ENCODE results near the gene KLF15.

The KLF15 gene

DNA sequence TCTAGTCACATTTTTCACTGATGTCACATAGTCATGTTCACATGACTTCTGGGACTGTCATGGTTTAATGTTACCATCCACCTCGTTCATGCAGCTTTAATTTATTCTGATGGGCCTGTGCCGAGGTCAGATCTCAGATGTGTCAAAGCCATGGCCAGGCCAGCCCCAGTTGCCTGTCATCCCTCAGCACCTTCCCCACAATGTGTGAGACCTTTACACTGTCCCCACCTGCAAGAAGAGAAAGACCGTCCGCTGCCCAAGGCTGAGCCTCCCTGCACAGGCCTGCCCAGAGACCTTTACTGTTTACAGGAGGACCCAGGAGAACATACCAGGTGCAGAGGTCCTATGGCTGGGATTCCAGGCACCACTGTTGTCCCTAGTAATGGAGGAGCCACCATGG lies 12.8 kb upstream of the KLF15 start:
- TF ChIP-seq POLR2A (IDR thresholded peaks at IDR 0.05; ENCODE audit: low read depth, low read length) = no peak
- no peak for TF ChIP-seq TAF1 (IDR thresholded peaks at IDR 0.05; ENCODE audit: borderline replicate concordance, low read depth, low read length)
- TF ChIP-seq POLR2AphosphoS5 (IDR thresholded peaks at IDR 0.05; ENCODE audit: low read depth, low read length) = no peak
- DNase-seq (ENCODE audit: insufficient read length) = no peak
- FAIRE-seq = no peak

DNA sequence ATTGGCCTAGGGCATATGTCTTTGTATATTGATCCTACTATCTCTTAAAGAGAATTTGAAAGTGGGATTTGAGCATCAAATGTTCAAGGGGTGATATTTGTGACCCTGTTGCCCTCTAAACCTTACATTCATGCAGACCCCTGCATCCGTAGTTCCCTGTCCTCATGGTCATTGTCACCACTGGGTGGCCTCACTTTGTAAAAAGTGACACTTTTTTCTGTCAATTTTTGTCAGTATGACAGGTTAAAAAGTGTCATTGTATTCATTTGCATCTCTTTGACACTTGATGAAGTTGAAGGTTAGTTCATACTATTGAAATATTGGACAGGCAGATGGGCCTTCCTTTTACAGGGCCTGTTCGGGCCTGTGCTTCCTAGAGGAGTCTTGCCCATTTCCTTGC lies 12.3 kb upstream of the KLF15 start:
- no peak for TF ChIP-seq TAF1 (IDR thresholded peaks at IDR 0.05; ENCODE audit: borderline replicate concordance, low read depth, low read length)
- no peak for TF ChIP-seq POLR2A (IDR thresholded peaks at IDR 0.05; ENCODE audit: low read depth, low read length)
- TF ChIP-seq POLR2AphosphoS5 (IDR thresholded peaks at IDR 0.05; ENCODE audit: low read depth, low read length) = no peak
- FAIRE-seq (no peak), DNase-seq (ENCODE audit: insufficient read length) (no peak)

DNA sequence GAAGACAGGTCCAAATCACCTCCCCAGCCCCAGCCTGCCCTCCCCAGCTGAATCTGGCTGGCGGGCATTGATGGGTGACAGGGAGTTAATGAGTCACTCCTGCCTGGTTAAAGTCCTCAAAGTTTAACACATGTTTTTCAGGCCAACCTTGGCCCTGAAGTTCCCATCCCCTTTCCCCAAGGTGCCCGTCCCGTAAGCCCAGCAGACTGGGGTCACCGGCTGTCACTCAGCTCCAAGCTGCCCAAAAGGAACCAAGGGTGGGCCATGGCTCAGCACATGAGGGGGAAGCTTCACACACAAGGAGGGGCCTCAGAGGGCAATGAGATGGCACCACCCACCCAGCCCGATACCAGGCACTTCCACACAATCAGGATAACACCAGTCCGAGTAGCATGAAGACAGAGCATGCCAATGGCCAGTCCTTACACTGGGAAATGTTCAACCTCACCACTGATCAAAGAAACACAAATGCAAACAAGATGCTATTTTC lies 10.2 kb upstream of the KLF15 start:
- TF ChIP-seq TAF1 (IDR thresholded peaks at IDR 0.05; ENCODE audit: borderline replicate concordance, low read depth, low read length) (no peak), POLR2A (IDR thresholded peaks at IDR 0.05; ENCODE audit: low read depth, low read length) (no peak), POLR2AphosphoS5 (IDR thresholded peaks at IDR 0.05; ENCODE audit: low read depth, low read length) (no peak)
- FAIRE-seq = no peak
- no peak for DNase-seq (ENCODE audit: insufficient read length)

DNA sequence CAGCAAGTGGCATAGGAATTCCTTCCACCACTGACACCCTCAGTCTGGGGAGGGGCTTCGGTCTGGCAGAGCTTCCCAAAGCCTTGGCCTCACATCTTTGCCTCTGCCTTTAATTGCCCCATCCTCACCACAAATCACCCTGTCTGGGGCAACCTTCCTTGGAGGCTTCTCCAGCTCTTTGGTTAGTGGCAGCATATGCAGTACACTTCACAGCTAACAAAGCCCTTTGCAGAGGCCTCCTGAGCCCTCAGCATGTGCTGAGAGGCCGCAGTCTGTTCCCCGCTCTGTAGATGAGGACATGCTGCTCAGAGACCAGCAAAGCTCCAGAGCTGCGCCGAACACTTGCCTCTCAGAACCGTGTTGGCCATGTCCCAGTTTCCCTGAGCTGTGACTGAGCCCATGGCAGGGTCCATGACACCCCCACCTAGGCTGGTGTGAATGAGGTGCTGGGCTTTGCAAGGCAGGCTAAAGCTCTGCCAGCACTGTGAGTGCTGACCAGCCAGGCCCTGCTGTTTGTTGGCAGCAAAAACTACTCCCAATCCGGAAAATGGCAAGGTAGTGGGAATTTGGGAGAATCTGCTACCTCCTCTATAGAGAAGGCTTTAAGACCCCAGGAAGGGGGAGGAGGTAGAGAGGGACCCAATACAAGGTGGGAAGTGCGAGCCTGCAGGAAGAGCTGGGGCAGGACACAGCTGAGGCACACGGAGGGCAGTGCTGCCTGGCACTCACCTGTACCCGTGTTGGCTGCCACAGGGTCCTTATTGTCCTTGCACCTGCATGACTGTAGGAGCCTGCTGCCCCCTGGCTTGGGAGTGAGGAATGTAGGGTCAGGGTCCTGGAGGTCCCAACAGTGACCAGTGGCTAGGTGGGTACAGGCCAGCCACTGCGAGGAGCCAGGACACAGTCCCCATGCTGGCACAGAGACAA lies 8.4 kb upstream of the KLF15 start:
- no peak for TF ChIP-seq POLR2A (IDR thresholded peaks at IDR 0.05; ENCODE audit: low read depth, low read length)
- no peak for TF ChIP-seq POLR2AphosphoS5 (IDR thresholded peaks at IDR 0.05; ENCODE audit: low read depth, low read length)
- no peak for TF ChIP-seq TAF1 (IDR thresholded peaks at IDR 0.05; ENCODE audit: borderline replicate concordance, low read depth, low read length)
- FAIRE-seq (no peak), DNase-seq (ENCODE audit: insufficient read length) (no peak)

DNA sequence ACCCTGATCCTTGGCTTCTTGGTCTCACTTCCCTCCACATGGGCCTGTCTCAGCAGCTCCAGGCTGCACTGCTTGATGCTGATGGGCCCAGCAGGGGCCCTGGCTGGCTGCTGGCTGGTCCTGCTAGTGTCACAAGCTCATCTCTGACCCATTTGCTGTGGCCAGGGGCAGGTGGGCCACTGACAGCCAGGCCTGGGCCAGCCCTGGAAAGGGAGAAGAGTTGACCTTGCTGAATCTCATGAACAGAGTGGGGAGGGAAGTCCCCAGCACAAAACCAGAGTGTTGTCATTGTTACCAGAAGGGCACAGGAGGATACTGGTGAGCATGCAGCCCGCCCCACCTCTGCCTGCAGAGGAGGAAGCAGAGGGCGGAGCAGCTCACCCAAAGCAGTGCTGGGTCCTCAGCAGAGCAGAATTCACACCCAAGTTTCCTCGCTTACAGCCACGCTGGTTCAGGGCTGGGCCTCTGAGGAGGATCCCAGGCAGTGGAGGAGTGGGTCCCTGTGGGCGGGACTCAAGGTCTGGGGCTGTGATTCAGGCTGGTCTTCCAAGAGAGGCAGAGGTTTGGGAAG lies 7.6 kb upstream of the KLF15 start:
- no peak for FAIRE-seq
- TF ChIP-seq POLR2AphosphoS5 (IDR thresholded peaks at IDR 0.05; ENCODE audit: low read depth, low read length) = no peak
- TF ChIP-seq POLR2A (IDR thresholded peaks at IDR 0.05; ENCODE audit: low read depth, low read length) = no peak
- no peak for TF ChIP-seq TAF1 (IDR thresholded peaks at IDR 0.05; ENCODE audit: borderline replicate concordance, low read depth, low read length)
- DNase-seq (ENCODE audit: insufficient read length) = no peak

DNA sequence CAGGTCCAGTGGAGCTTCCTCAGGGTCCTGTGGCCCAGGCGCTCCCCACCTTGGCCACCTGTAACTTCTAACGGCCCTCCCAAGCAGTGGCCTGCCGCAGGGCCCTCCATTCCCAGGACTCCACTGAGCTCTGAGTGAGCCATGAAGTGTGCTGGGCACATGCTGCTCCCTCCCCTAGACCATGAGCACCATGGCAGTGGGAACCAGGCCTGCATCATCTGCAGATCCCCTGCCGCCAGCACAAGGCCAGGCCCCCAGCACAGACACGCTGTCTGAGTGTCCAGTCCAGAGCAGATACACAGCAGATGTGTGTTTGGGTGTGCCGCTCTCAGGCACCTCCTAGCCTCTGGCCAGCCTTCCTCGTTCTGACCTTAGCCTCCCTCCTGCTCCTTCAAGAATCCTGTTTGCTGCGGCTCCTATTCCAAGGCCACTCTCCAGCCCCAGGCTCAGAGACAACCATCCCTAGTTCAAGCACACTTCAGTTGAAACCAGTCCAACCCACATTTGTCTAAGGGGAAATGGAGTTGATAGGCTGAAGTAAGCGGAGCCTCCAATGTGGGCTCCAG lies 7.0 kb upstream of the KLF15 start:
- TF ChIP-seq POLR2AphosphoS5 (IDR thresholded peaks at IDR 0.05; ENCODE audit: low read depth, low read length) = no peak
- no peak for TF ChIP-seq TAF1 (IDR thresholded peaks at IDR 0.05; ENCODE audit: borderline replicate concordance, low read depth, low read length)
- TF ChIP-seq POLR2A (IDR thresholded peaks at IDR 0.05; ENCODE audit: low read depth, low read length) = no peak
- DNase-seq (ENCODE audit: insufficient read length) (no peak), FAIRE-seq (no peak)

DNA sequence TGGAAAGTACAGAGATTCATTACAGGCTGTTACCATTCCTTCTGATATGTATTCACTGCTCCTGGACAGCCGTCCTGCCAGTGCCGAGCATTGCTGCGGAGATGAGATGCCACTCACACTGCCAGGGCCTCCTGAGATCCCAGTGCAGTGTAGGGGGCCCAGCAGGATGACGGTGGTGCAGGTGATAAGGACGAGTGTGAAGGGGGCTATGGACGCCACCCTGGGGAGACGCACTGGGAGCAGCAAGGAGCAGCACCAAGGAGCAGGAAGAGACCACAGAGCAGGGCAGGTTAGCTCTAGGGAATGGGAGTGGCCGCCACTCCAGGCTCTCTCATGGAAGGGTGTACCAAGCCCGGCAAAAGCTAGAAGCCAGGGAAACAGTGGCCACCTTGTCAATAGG lies 4.0 kb upstream of the KLF15 start:
- FAIRE-seq (no peak), DNase-seq (ENCODE audit: insufficient read length) (no peak)
- TF ChIP-seq POLR2A (IDR thresholded peaks at IDR 0.05; ENCODE audit: low read depth, low read length) (no peak), TAF1 (IDR thresholded peaks at IDR 0.05; ENCODE audit: borderline replicate concordance, low read depth, low read length) (no peak), POLR2AphosphoS5 (IDR thresholded peaks at IDR 0.05; ENCODE audit: low read depth, low read length) (no peak)

DNA sequence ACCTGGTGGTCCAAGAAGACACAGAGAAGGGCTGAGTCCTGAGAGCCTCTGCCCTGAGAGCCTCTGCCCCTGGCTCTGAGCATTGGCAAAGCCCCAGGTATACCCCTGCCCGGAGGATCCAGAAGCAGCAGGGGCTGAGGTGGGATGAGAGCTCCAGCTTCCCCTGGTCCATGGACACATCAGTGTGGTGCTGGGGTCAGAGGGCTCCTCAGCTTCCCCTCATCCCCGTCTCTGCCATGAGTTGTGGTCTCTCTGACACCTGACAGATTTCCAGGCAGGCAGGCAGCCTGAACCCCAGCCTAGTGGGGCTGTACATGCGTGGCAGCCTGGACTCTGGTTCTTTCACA lies 3.5 kb upstream of the KLF15 start:
- no peak for DNase-seq (ENCODE audit: insufficient read length)
- no peak for FAIRE-seq
- TF ChIP-seq POLR2A (IDR thresholded peaks at IDR 0.05; ENCODE audit: low read depth, low read length) (no peak), TAF1 (IDR thresholded peaks at IDR 0.05; ENCODE audit: borderline replicate concordance, low read depth, low read length) (no peak), POLR2AphosphoS5 (IDR thresholded peaks at IDR 0.05; ENCODE audit: low read depth, low read length) (no peak)

DNA sequence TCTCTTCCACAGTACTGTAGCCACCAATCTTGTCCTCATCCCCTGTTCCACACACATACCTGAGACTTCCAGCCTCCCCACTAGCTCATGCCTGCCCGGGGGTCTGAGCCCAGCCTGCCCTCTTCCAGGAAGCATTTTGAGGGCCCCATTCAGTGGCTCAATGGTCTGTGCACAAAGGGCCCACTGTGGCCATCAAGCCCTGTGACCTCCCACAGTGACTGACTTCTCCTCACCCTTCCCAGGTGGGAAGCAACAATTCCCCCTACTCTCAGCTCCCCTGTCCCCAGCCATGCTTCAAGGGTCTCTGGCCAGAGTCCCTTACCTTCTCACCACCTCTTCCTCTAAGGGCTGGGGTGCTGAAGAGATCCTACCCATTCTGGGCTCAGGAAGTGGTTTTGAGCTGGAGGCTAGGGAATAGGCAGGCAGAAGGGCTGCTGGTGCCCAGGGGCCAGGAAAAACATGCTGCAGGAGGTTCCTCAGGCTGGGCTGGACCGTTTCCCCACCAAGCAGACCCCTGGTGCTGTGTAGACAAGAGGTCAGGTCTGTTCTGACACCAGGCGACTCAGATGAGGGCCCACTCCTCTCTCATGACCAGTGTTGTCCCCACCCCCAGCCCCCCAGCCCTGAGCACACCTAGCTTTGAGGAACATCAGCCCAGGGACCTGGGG lies 3.0 kb upstream of the KLF15 start:
- TF ChIP-seq POLR2A (IDR thresholded peaks at IDR 0.05; ENCODE audit: low read depth, low read length) = no peak
- no peak for TF ChIP-seq TAF1 (IDR thresholded peaks at IDR 0.05; ENCODE audit: borderline replicate concordance, low read depth, low read length)
- TF ChIP-seq POLR2AphosphoS5 (IDR thresholded peaks at IDR 0.05; ENCODE audit: low read depth, low read length) = no peak
- no peak for DNase-seq (ENCODE audit: insufficient read length)
- FAIRE-seq = no peak

DNA sequence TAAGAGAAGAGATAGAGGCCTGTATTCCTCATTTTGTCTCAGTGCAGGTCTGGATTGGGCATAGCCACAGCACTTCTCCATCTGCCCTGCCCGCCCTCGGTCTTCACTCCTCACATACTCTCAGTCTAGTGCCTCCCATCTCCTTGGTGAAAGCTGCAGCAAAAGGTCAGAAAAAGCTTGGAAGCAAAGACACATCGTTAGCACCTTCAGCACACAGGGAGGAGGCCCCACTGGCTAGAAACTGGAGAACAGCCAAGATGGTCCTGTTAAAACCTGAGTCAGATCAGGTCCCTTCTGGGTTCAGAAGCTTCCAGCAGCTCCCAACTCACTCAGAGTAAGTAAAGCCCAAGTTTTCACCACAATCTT lies 1.6 kb upstream of the KLF15 start:
- no peak for TF ChIP-seq TAF1 (IDR thresholded peaks at IDR 0.05; ENCODE audit: borderline replicate concordance, low read depth, low read length)
- TF ChIP-seq POLR2A (IDR thresholded peaks at IDR 0.05; ENCODE audit: low read depth, low read length) = no peak
- no peak for TF ChIP-seq POLR2AphosphoS5 (IDR thresholded peaks at IDR 0.05; ENCODE audit: low read depth, low read length)
- DNase-seq (ENCODE audit: insufficient read length) (no peak), FAIRE-seq (no peak)

DNA sequence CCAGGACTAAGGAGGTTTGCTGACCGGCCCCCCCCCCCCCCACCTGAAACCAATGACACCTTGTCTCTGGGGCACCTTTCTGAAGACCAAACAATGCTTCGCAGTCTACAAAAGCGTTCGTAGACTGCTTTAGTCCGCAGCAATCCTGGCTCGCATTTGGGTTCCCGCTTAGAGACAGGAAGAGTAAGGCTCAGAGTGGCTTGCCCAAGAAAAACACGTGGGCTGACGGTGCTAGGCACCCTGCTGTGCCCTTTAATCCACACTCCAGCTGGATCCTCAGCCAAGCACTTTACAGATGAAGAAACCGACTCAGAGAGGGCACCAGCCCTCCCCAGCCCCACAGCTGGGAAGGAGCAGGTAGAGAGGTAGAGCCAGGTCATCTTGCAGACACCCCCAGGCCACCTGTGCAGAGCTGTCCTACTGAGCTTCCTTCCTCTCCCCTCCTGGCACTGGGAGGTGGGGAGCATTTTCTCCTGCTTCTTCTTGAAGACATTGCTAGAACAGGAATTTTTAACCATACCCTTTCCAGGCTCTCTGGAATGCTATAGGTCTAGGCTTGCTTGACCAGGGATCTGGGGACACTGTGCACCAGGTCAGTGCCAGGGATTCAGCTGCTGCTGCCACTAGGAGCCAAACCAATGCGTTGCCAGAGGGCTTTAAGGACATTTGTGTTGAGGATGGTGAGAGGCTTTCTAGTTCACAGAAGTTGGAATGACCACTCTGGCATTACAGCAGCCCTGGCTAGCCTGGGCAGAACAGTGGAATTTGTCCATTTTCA lies 1.0 kb upstream of the KLF15 start:
- DNase-seq (ENCODE audit: insufficient read length) (no peak), FAIRE-seq (no peak)
- no peak for TF ChIP-seq TAF1 (IDR thresholded peaks at IDR 0.05; ENCODE audit: borderline replicate concordance, low read depth, low read length)
- no peak for TF ChIP-seq POLR2AphosphoS5 (IDR thresholded peaks at IDR 0.05; ENCODE audit: low read depth, low read length)
- no peak for TF ChIP-seq POLR2A (IDR thresholded peaks at IDR 0.05; ENCODE audit: low read depth, low read length)
